Measurements from ENCODE around the gene FPGS.

Gene FPGS

DNA sequence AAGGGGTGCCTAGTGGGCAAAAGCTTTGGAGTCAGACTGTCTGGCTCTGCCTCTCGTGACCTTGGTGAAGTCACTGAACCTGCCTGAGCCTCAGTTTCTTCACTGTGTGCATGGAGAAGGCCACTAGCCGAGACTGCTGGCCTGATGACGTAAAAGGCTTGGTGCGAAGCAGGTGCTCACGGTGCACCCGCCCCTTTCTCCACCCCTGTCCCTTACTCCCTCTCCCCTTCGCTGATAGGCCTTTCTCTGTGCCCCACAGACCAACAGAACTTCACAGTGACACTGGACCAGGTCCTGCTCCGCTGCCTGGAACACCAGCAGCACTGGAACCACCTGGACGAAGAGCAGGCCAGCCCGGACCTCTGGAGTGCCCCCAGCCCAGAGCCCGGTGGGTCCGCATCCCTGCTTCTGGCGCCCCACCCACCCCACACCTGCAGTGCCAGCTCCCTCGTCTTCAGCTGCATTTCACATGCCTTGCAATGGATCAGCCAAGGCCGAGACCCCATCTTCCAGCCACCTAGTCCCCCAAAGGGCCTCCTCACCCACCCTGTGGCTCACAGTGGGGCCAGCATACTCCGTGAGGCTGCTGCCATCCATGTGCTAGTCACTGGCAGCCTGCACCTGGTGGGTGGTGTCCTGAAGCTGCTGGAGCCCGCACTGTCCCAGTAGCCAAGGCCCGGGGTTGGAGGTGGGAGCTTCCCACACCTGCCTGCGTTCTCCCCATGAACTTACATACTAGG is 10.4 kb downstream of the FPGS start:
- DNase-seq: no peak
- no peak overlapping the region for H3K14ac ChIP-seq (ENCODE audit: low read length in 2 of 2)
- no peak overlapping the region for H2BK15ac ChIP-seq (ENCODE audit: low read depth, poor library complexity, severe bottlenecking)
- no peak overlapping the region for H3K9ac ChIP-seq (ENCODE audit: low read length)
- H3K4me2 ChIP-seq (ENCODE audit: low read length, poor library complexity, severe bottlenecking): no peak overlapping the region
- no peak overlapping the region for H2BK120ac ChIP-seq (ENCODE audit: low read depth, low read length)
- H4K8ac ChIP-seq (ENCODE audit: low read length): no peak overlapping the region
- 98% methylated on average over 18 of the region's 19 CpGs for WGBS
- peak overlapping the region; percentile 15 for H4K91ac ChIP-seq (ENCODE audit: low read length)
- peaks cover 12% of the 10 kb centered on the region for H3K4me1 ChIP-seq (ENCODE audit: control insufficient read depth, insufficient read depth, low read depth, low read length)
- H3K4me3 ChIP-seq (ENCODE audit: insufficient read depth in 1 of 2, low read depth in 1 of 2, low read length in 2 of 2): no peak overlapping the region
- H3K27me3 ChIP-seq (ENCODE audit: control insufficient read depth in 1 of 2, insufficient read depth in 1 of 2, low read length in 2 of 2): no peaks in the 10 kb centered on the region
- no peak overlapping the region for H2AFZ ChIP-seq (ENCODE audit: low read depth, low read length)
- H3K27ac ChIP-seq (ENCODE audit: low read length, poor library complexity, severe bottlenecking): no peak overlapping the region
- peaks cover 22% of the 10 kb centered on the region for H3K79me1 ChIP-seq (replicated peaks; ENCODE audit: low read length, poor library complexity, severe bottlenecking)
- no peak overlapping the region for H3K4ac ChIP-seq (ENCODE audit: low read depth in 1 of 2, low read length in 2 of 2)
- H2BK12ac ChIP-seq (ENCODE audit: low read length in 2 of 2): peak overlapping the region in 1 of 2 experiments; percentile 31
- no peaks in the 10 kb centered on the region for H3K9me3 ChIP-seq (ENCODE audit: control insufficient read depth, low read length)
- no peak overlapping the region for H2BK5ac ChIP-seq (ENCODE audit: low read depth, low read length, poor library complexity, severe bottlenecking)
- no peak overlapping the region for H3K18ac ChIP-seq (ENCODE audit: low read depth in 1 of 2, low read length in 2 of 2)
- H3K23ac ChIP-seq (ENCODE audit: low read length in 2 of 2): no peak overlapping the region
- peaks cover 88 to 90% of the 10 kb centered on the region in 2 experiments for H3K36me3 ChIP-seq (ENCODE audit: control insufficient read depth in 1 of 2, insufficient read depth in 2 of 2, low read depth in 1 of 2, low read length in 2 of 2)
- no peak overlapping the region for H2AK5ac ChIP-seq (ENCODE audit: low read length, severe bottlenecking)

GRCh38 chr9:127813686-127814226 is 11.1 kb downstream of the FPGS start:
- Histone ChIP-seq H3K9me3 (ENCODE audit: control insufficient read depth, low read length) (no peaks in the 10 kb centered on the region), H3K23ac (ENCODE audit: low read length in 2 of 2) (no peak overlapping the region), H4K8ac (ENCODE audit: low read length) (no peak overlapping the region), H2BK5ac (ENCODE audit: low read depth, low read length, poor library complexity, severe bottlenecking) (no peak overlapping the region), H3K27ac (ENCODE audit: low read length, poor library complexity, severe bottlenecking) (no peak overlapping the region), H2AFZ (ENCODE audit: low read depth, low read length) (no peak overlapping the region), H3K4ac (ENCODE audit: low read depth in 1 of 2, low read length in 2 of 2) (no peak overlapping the region), H3K4me3 (ENCODE audit: insufficient read depth in 1 of 2, low read depth in 1 of 2, low read length in 2 of 2) (no peak overlapping the region), H3K27me3 (ENCODE audit: control insufficient read depth in 1 of 2, insufficient read depth in 1 of 2, low read length in 2 of 2) (no peaks in the 10 kb centered on the region), H2BK120ac (ENCODE audit: low read depth, low read length) (no peak overlapping the region), H3K4me2 (ENCODE audit: low read length, poor library complexity, severe bottlenecking) (no peak overlapping the region), H2AK5ac (ENCODE audit: low read length, severe bottlenecking) (no peak overlapping the region), H3K9ac (ENCODE audit: low read length) (no peak overlapping the region), H4K91ac (ENCODE audit: low read length) (no peak overlapping the region), H2BK12ac (ENCODE audit: low read length in 2 of 2) (no peak overlapping the region), H3K14ac (ENCODE audit: low read length in 2 of 2) (no peak overlapping the region), H3K36me3 (ENCODE audit: control insufficient read depth in 1 of 2, insufficient read depth in 2 of 2, low read depth in 1 of 2, low read length in 2 of 2) (peaks cover 88 to 90% of the 10 kb centered on the region in 2 experiments), H2BK15ac (ENCODE audit: low read depth, poor library complexity, severe bottlenecking) (no peak overlapping the region), H3K4me1 (ENCODE audit: control insufficient read depth, insufficient read depth, low read depth, low read length) (peaks cover 12% of the 10 kb centered on the region), H3K79me1 (replicated peaks; ENCODE audit: low read length, poor library complexity, severe bottlenecking) (peaks cover 17% of the 10 kb centered on the region), H3K18ac (ENCODE audit: low read depth in 1 of 2, low read length in 2 of 2) (no peak overlapping the region)
- no peak for DNase-seq
- WGBS: 88% methylated on average over 9 of the region's 9 CpGs

DNA sequence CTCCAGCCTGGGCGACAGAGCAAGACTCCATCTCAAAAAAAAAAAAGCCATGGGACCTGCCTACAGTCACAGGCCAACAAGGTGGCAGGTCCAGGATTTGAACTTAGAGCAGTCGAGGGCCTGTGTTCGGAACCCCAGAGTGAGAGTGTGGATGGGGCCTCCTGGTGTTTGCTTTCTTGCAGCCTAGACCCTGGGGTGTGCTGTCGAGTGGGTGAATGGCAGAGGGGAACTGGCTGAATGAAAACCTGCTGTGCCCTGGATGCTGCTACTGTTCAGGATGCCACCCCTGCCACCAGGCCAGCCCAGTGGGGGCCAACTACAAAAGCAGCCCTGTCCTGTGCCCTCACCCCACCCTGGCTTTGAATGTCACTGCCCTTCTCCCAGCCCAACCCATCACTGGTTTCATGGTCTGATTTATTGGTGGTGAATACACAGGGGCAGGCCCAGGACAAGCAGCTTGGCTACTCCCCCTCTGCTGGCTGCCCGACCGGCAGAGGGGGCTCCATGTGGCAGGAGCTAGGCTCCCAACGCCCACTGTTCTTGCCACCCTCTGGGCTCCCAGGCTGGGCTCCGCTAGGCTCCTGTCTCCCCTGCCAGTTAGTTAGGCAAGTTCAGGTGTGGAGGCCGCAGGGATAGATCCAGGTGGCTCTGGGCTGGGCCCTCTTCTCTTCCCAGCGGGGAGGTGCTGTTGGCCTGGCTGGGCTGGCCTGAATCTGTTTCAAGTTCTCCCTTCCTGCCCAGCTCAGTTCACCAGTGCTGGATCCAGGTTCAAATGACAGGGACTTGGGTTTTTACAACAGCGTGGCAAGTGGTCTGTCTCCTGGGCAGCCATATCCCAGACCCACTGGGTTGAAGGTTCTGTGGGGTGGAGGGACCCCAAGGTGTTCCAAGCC is 12.2 kb downstream of the FPGS start:
- Histone ChIP-seq H3K9ac (ENCODE audit: low read length) (no peak overlapping the region), H3K79me1 (replicated peaks; ENCODE audit: low read length, poor library complexity, severe bottlenecking) (peaks cover 14% of the 10 kb centered on the region), H3K9me3 (ENCODE audit: control insufficient read depth, low read length) (no peaks in the 10 kb centered on the region), H2AK5ac (ENCODE audit: low read length, severe bottlenecking) (no peak overlapping the region), H2BK15ac (ENCODE audit: low read depth, poor library complexity, severe bottlenecking) (no peak overlapping the region), H3K27ac (ENCODE audit: low read length, poor library complexity, severe bottlenecking) (no peak overlapping the region), H4K91ac (ENCODE audit: low read length) (no peak overlapping the region), H3K4ac (ENCODE audit: low read depth in 1 of 2, low read length in 2 of 2) (no peak overlapping the region), H2BK120ac (ENCODE audit: low read depth, low read length) (no peak overlapping the region), H3K14ac (ENCODE audit: low read length in 2 of 2) (no peak overlapping the region), H2BK5ac (ENCODE audit: low read depth, low read length, poor library complexity, severe bottlenecking) (no peak overlapping the region), H3K27me3 (ENCODE audit: control insufficient read depth in 1 of 2, insufficient read depth in 1 of 2, low read length in 2 of 2) (no peaks in the 10 kb centered on the region), H2AFZ (ENCODE audit: low read depth, low read length) (no peak overlapping the region), H3K4me1 (ENCODE audit: control insufficient read depth, insufficient read depth, low read depth, low read length) (peaks cover 9% of the 10 kb centered on the region), H3K4me2 (ENCODE audit: low read length, poor library complexity, severe bottlenecking) (no peak overlapping the region), H3K4me3 (ENCODE audit: insufficient read depth in 1 of 2, low read depth in 1 of 2, low read length in 2 of 2) (no peak overlapping the region), H2BK12ac (ENCODE audit: low read length in 2 of 2) (no peak overlapping the region), H3K36me3 (ENCODE audit: control insufficient read depth in 1 of 2, insufficient read depth in 2 of 2, low read depth in 1 of 2, low read length in 2 of 2) (peaks cover 87 to 90% of the 10 kb centered on the region in 2 experiments), H4K8ac (ENCODE audit: low read length) (peak overlapping the region; percentile 58), H3K23ac (ENCODE audit: low read length in 2 of 2) (no peak overlapping the region), H3K18ac (ENCODE audit: low read depth in 1 of 2, low read length in 2 of 2) (no peak overlapping the region)
- 95% methylated on average over 10 of the region's 11 CpGs for WGBS
- no peak for DNase-seq
